ENCODE results near the gene IP6K3.

The IP6K3 gene

GRCh38 chr6:33694401-33694931, 52.2 kb downstream of the IP6K3 start:
- no peak for DNase-seq (ENCODE audit: low spot score)

GRCh38 chr6:33693186-33694105, 53.3 kb downstream of the IP6K3 start:
- no peak for DNase-seq (ENCODE audit: low spot score)
- in situ Hi-C loops (cut with MboI; ENCODE audit: low pct_unique_long_range_greater_than_20kb, low sequenced_read_pairs, unreplicated experiment) = no loop called here
- TF ChIP-seq CTCF (IDR thresholded peaks at IDR 0.05; ENCODE audit: extremely low read depth, insufficient read depth, missing control alignments) = no peak

More at GRCh38 chr6:33694401-33694931, 52.2 kb downstream of the IP6K3 start:
- in situ Hi-C loops (cut with MboI; ENCODE audit: low pct_unique_long_range_greater_than_20kb, low sequenced_read_pairs, unreplicated experiment) = no loop called here
- TF ChIP-seq CTCF (IDR thresholded peaks at IDR 0.05; ENCODE audit: extremely low read depth, insufficient read depth, missing control alignments) = no peak

GRCh38 chr6:33692760-33693158, 53.9 kb downstream of the IP6K3 start:
- in situ Hi-C loops (cut with MboI; ENCODE audit: low pct_unique_long_range_greater_than_20kb, low sequenced_read_pairs, unreplicated experiment) = no loop called here
- TF ChIP-seq CTCF (IDR thresholded peaks at IDR 0.05; ENCODE audit: extremely low read depth, insufficient read depth, missing control alignments) = no peak
- no peak for DNase-seq (ENCODE audit: low spot score)

- in situ Hi-C loops (cut with MboI; ENCODE audit: low pct_unique_long_range_greater_than_20kb, low sequenced_read_pairs, unreplicated experiment) = no loop called here
- no peak for TF ChIP-seq CTCF (IDR thresholded peaks at IDR 0.05; ENCODE audit: extremely low read depth, insufficient read depth, missing control alignments)
- DNase-seq (ENCODE audit: low spot score) = no peak
These were observed 54.5 kb downstream of the IP6K3 start for GRCh38 chr6:33692078-33692759.

GRCh38 chr6:33691456-33692077, 55.1 kb downstream of the IP6K3 start:
- DNase-seq (ENCODE audit: low spot score) = no peak
- no peak for TF ChIP-seq CTCF (IDR thresholded peaks at IDR 0.05; ENCODE audit: extremely low read depth, insufficient read depth, missing control alignments)
- in situ Hi-C loops (cut with MboI; ENCODE audit: low pct_unique_long_range_greater_than_20kb, low sequenced_read_pairs, unreplicated experiment) = no loop called here

- TF ChIP-seq CTCF (IDR thresholded peaks at IDR 0.05; ENCODE audit: extremely low read depth, insufficient read depth, missing control alignments) = no peak
- in situ Hi-C loops (cut with MboI; ENCODE audit: low pct_unique_long_range_greater_than_20kb, low sequenced_read_pairs, unreplicated experiment) = no loop called here
- no peak for DNase-seq (ENCODE audit: low spot score)
These were observed 55.9 kb downstream of the IP6K3 start for GRCh38 chr6:33690766-33691165.

Data from GM13977 (cell line).